Transverse colon (tissue), 4 donors: Measurements from ENCODE around the gene INKA2. TPM values are rescaled to one million over a fixed set of nuclear protein-coding genes. Genes with fewer than 3 reads are reported as not detected.

Experiments
- DNase-seq: peaks from one replicate; pipeline ENCODE4 v3.0.0-alpha.2; 2019
- H3K27ac ChIP-seq, 4 donors: fragments of 200-600 bp; sonication (generic); 2 replicates each; pipeline ENCODE4 v1.5.1; 2016 to 2018; ENCODE audit warnings: inconsistent platforms in 4 of 4
- H3K27me3 ChIP-seq: fragments of 200-600 bp; sonication (generic); 2 replicates; pipeline ENCODE4 v1.5.1; 2017; ENCODE audit warnings: inconsistent platforms
- H3K36me3 ChIP-seq, 4 donors: fragments of 200-600 bp; sonication (generic); 2 replicates each; pipeline ENCODE4 v1.5.1; 2017 to 2019; ENCODE audit warnings: inconsistent platforms in 4 of 4
- H3K4me1 ChIP-seq, 4 donors: fragments of 200-600 bp; sonication (generic); 2 replicates each; pipeline ENCODE4 v1.5.1; 2017 to 2020; ENCODE audit warnings: inconsistent platforms in 4 of 4
- H3K4me3 ChIP-seq, 4 donors: fragments of 200-600 bp; sonication (generic); 1 replicate in 1 of 4; 2 replicates in 3 of 4; pipeline versions ENCODE4 v1.5.1 to v1.6.1; 2017 to 2019; ENCODE audit warnings: inconsistent platforms in 4 of 4
- H3K9me3 ChIP-seq, 2 donors: fragments of 200-600 bp; sonication (generic); 2 replicates each; pipeline ENCODE4 v1.5.1; 2017 to 2019; ENCODE audit warnings: inconsistent platforms in 2 of 2
- EP300 ChIP-seq: sonication (generic); formaldehyde crosslinking; IDR thresholded peaks from one replicate; pipeline ENCODE4 v1.6.1; 2017; ENCODE audit warnings: antibody characterized with exemption, low read depth
- POLR2A ChIP-seq: fragments of 450-650 bp; IDR thresholded peaks from one replicate; pipeline ENCODE4 v1.6.1; 2016; ENCODE audit warnings: antibody characterized with exemption, mild to moderate bottlenecking, moderate library complexity
- POLR2AphosphoS5 ChIP-seq, 3 donors: sonication (generic); formaldehyde crosslinking; IDR thresholded peaks; one replicate each; pipeline ENCODE4 v1.6.1; 2016; ENCODE audit warnings: antibody characterized with exemption in 3 of 3
- WGBS, 2 donors: methylation state at CpG; one replicate each; pipeline ENCODE4 v1.1.5; 2018; ENCODE audit warnings: low coverage in 1 of 2; 5-methylcytosine and 5-hydroxymethylcytosine counted together
- in situ Hi-C, 4 donors: fragments of 200-750 bp; cut with MboI; loops; one replicate each; pipeline versions ENCODE4 v1.15.0 to v1.15.1; 2017; ENCODE audit warnings: low sequenced_read_pairs in 3 of 4, low pct_ligation_motif_present in 1 of 4, low pct_unique_long_range_greater_than_20kb in 1 of 4
- intact Hi-C: fragments of 100-400 bp; cut with DNase I; formaldehyde crosslinking; loops from one replicate; pipeline ENCODE4 v1.15.1; 2023; ENCODE audit warnings: low total_unique reads
- total RNA-seq, 4 donors: library from RNA; depleted of rRNA; stranded (reverse); fragments of >200 nt; gene quantifications; one replicate each; pipeline ENCODE4 v1.1.0, GENCODE V29; 2016
- TF ChIP-seq, protein P1 (sequence below), 5 experiments: fragments of 200-600 bp in 3 of 5; fragments of 450-650 bp in 2 of 5; sonication (generic) in 3 of 5; IDR thresholded peaks; 1 replicate in 2 of 5; 2 replicates in 3 of 5; pipeline ENCODE4 v1.5.1; 2016 to 2017; ENCODE audit warnings: antibody characterized with exemption in 5 of 5, inconsistent platforms in 3 of 5, mild to moderate bottlenecking in 2 of 5, moderate library complexity in 1 of 5

Gene INKA2
- total RNA-seq, 4 donors from 2014 or later: 1.8 to 2.7 TPM; not detected in 2

DNA sequence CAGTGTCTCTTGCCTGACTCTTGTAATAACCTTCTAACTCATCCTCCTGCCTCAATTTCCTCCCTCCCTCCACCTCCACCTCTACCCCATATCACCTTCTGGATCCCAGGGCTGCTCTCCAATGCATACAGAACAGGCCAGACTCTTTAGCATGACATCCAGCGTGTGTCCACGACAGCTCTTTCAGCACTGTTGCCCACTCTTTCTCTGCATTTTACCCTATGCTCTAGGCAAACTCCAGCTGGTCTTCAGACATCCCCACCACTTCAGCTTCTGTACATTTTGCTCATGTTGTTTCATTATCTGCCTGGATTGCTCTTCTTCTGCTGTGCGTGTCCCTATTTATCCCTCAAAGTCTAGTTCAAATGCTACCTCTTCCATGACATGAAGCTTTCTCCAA lies 4.8 kb downstream of the INKA2 start:
- no peak for DNase-seq
- intact Hi-C loops (no loop called here), in situ Hi-C loops (loop anchor here in 1 of 4 donors (25.0 kb wide), 1 partner anchor 247 kb away; no protein-coding TSS in a partner anchor)
- WGBS, 2 donors: 86 to 93% methylated on average over 3 of the region's 3 CpGs
- H3K36me3 ChIP-seq: no peaks in the 10 kb centered on the region
- peak overlapping the region; percentile 60 to 69 (median 66) for H3K27ac ChIP-seq
- no peak overlapping the region for H3K4me3 ChIP-seq
- TF ChIP-seq, protein P1, sequence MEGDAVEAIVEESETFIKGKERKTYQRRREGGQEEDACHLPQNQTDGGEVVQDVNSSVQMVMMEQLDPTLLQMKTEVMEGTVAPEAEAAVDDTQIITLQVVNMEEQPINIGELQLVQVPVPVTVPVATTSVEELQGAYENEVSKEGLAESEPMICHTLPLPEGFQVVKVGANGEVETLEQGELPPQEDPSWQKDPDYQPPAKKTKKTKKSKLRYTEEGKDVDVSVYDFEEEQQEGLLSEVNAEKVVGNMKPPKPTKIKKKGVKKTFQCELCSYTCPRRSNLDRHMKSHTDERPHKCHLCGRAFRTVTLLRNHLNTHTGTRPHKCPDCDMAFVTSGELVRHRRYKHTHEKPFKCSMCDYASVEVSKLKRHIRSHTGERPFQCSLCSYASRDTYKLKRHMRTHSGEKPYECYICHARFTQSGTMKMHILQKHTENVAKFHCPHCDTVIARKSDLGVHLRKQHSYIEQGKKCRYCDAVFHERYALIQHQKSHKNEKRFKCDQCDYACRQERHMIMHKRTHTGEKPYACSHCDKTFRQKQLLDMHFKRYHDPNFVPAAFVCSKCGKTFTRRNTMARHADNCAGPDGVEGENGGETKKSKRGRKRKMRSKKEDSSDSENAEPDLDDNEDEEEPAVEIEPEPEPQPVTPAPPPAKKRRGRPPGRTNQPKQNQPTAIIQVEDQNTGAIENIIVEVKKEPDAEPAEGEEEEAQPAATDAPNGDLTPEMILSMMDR (IDR thresholded peaks at IDR 0.05): no peak
- TF ChIP-seq EP300: no peak
- TF ChIP-seq POLR2AphosphoS5 (IDR thresholded peaks at IDR 0.05): no peak
- no peak for TF ChIP-seq POLR2A
- peaks cover 6% of the 10 kb centered on the region for H3K27me3 ChIP-seq
- H3K4me1 ChIP-seq: peaks cover 9 to 37% (median 27%) of the 10 kb centered on the region in 4 donors
- no peaks in the 10 kb centered on the region for H3K9me3 ChIP-seq

DNA sequence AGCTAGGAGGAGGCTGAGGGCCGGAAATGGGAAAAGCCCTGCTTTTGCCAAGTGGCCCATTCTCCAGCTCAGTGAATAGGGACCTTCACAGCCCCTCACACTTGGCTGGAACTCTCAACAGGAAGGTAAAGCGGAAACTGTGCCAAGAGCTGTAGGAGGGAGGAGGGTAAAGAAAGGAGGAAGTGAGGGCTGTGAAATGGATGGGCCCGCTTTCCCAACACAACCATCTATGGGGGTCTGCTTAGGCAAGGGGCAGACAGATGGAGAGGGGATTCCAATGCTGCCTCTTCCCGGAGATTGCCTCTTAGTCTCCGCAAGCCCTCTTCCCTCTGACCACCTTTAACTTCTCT lies 5.2 kb downstream of the INKA2 start:
- no peak for DNase-seq
- H3K4me1 ChIP-seq: peaks cover 9 to 36% (median 27%) of the 10 kb centered on the region in 4 donors
- peaks cover 6% of the 10 kb centered on the region for H3K27me3 ChIP-seq
- TF ChIP-seq, protein P1 (IDR thresholded peaks at IDR 0.05): no peak
- TF ChIP-seq POLR2A (no peak), EP300 (no peak), POLR2AphosphoS5 (IDR thresholded peaks at IDR 0.05) (no peak)
- peak overlapping the region; percentile 60 to 69 (median 66) for H3K27ac ChIP-seq
- no peaks in the 10 kb centered on the region for H3K36me3 ChIP-seq
- intact Hi-C loops (no loop called here), in situ Hi-C loops (loop anchor here in 1 of 4 donors (25.0 kb wide), 1 partner anchor 247 kb away; no protein-coding TSS in a partner anchor)
- no peak overlapping the region for H3K4me3 ChIP-seq
- 63 to 82% methylated on average over 2 to 5 of the region's 5 CpGs for WGBS, 2 donors
- H3K9me3 ChIP-seq: no peaks in the 10 kb centered on the region

DNA sequence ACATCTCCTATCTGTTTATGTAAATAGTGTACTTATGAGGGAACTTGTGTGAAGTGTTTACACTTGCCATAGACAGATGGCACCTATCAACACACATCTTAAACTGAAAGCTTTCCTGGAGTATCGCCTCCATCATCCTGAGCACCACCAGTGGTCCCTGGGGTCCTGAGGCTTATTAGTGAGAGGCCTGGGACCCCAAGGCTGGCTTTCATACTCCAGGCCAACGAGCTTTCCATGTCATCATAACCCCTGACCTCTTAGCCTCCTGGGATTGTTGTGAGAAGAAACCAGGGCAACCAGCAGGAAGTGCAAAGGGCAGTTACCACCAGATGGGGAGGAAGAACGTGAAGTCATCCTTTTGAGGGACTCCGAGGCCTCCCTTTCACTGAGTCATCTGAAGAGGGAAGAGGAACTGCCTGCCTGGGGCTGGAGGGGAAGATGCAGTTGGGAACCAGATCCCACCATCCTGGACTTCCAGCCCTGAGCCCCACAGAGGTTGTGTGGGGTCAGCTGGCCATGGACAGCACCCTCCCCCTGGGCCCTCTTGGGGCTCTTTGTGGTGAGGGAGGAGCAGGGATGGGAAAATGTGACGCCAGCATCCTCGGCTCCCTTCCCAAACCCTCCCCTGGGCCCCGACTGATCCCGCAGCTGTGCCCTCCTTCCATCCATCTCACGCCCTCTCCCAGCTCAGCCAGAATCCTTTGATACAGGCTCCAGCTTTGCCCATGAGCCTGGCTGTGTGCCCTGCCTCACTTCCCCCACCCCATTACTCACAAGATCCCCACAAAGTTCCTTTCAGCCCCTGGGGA lies 5.8 kb downstream of the INKA2 start:
- intact Hi-C loops: no loop called here
- no peak overlapping the region for H3K4me3 ChIP-seq
- DNase-seq: peak; percentile 36
- H3K27ac ChIP-seq: peak overlapping the region; percentile 60 to 69 (median 66)
- TF ChIP-seq, protein P1 (IDR thresholded peaks at IDR 0.05): no peak
- TF ChIP-seq EP300 (no peak), POLR2AphosphoS5 (IDR thresholded peaks at IDR 0.05) (no peak), POLR2A (no peak)
- peaks cover 6% of the 10 kb centered on the region for H3K27me3 ChIP-seq
- in situ Hi-C loops: loop anchor here in 1 of 4 donors (25.0 kb wide), 1 partner anchor 246 kb away; no protein-coding TSS in a partner anchor
- H3K4me1 ChIP-seq: peaks cover 9 to 30% (median 23%) of the 10 kb centered on the region in 4 donors
- no peaks in the 10 kb centered on the region for H3K36me3 ChIP-seq
- H3K9me3 ChIP-seq: no peaks in the 10 kb centered on the region
- 46% methylated on average over 9 of the region's 9 CpGs; no CpG with 5 or more reads in 1 of the 2 donors for WGBS, 2 donors

DNA sequence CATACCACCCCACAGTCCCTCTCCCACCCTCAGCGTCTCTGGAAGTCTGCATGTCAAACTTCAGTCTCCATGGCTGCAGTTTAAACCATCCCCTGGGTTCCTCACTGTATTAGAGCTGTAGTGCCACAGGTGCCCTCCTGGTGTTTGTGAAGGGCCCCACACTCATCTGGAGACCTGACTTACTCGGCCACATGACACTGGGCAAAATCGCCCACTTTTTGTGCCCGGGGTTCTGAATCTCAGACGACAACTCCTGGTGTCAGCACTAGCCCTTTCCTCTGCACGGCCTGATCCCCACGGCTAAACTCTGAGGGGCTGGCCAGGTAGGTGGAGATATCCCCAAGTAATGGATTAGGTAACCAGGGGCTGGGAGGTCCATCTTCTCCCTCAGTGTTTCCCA lies 6.5 kb downstream of the INKA2 start:
- Histone ChIP-seq H3K27me3 (peaks cover 3% of the 10 kb centered on the region), H3K9me3 (no peaks in the 10 kb centered on the region), H3K27ac (peak overlapping the region in 3 of 4 donors; percentile 2 to 69 (median 65)), H3K4me1 (peaks cover 5 to 23% (median 16%) of the 10 kb centered on the region in 4 donors), H3K4me3 (no peak overlapping the region), H3K36me3 (no peaks in the 10 kb centered on the region)
- in situ Hi-C loops: loop anchor here in 1 of 4 donors (25.0 kb wide), 1 partner anchor 245 kb away; no protein-coding TSS in a partner anchor
- TF ChIP-seq, protein P1 (IDR thresholded peaks at IDR 0.05): no peak
- no peak for TF ChIP-seq POLR2AphosphoS5 (IDR thresholded peaks at IDR 0.05)
- no peak for TF ChIP-seq EP300
- TF ChIP-seq POLR2A: no peak
- DNase-seq: no peak
- WGBS, 2 donors: 89% methylated on average over 7 of the region's 7 CpGs; no CpG with 5 or more reads in 1 of the 2 donors
- intact Hi-C loops: no loop called here
